ENCODE results near the gene CYP4A22.
A peak's percentile ranks its signal among the peaks of the same experiment; 100 is the strongest.
"Not testable (repeated sequence)": the region's sequence is repeated elsewhere in the genome, so short reads cannot be mapped to it uniquely, and the experiment has no call there.

The CYP4A22 gene

GRCh38 chr1:47137198-47137597, at the start of gene CYP4A22:
Gene CYP4A22, plus strand, starts transcription at chr1:47137441. Its CDS starts 45 bp downstream, at chr1:47137486.
- DNase-seq = no peak

GRCh38 chr1:47089356-47089755, 47.9 kb upstream of the CYP4A22 start:
- not testable (repeated sequence) for DNase-seq

- not testable (repeated sequence) for DNase-seq
These were observed 45.8 kb upstream of the CYP4A22 start for GRCh38 chr1:47091476-47091875.

GRCh38 chr1:47104816-47105215, 32.4 kb upstream of the CYP4A22 start:
- DNase-seq = no peak

- DNase-seq = no peak
These were observed 30.4 kb upstream of the CYP4A22 start for GRCh38 chr1:47106792-47107191.

- not testable (repeated sequence) for DNase-seq
These were observed 29.2 kb upstream of the CYP4A22 start for GRCh38 chr1:47107851-47108574.

- not testable (repeated sequence) for DNase-seq
These were observed 27.8 kb upstream of the CYP4A22 start for GRCh38 chr1:47109482-47109881.

GRCh38 chr1:47113178-47113577, 24.1 kb upstream of the CYP4A22 start:
- DNase-seq = no peak

- DNase-seq = not testable (repeated sequence)
These were observed 16.2 kb upstream of the CYP4A22 start for GRCh38 chr1:47121039-47121438.

- DNase-seq = not testable (repeated sequence)
These were observed 12.4 kb upstream of the CYP4A22 start for GRCh38 chr1:47124834-47125233.

GRCh38 chr1:47126997-47127396, 10.2 kb upstream of the CYP4A22 start:
- DNase-seq = not testable (repeated sequence)

GRCh38 chr1:47128221-47128620, 9.0 kb upstream of the CYP4A22 start:
- DNase-seq = no peak

GRCh38 chr1:47128854-47129253, 8.4 kb upstream of the CYP4A22 start:
- not testable (repeated sequence) for DNase-seq

- DNase-seq = not testable (repeated sequence)
These were observed 7.6 kb upstream of the CYP4A22 start for GRCh38 chr1:47129489-47130230.

GRCh38 chr1:47132665-47133064, 4.6 kb upstream of the CYP4A22 start:
- not testable (repeated sequence) for DNase-seq

GRCh38 chr1:47137925-47138615, 829 bp downstream of the CYP4A22 start:
- no peak for DNase-seq

GRCh38 chr1:47140358-47140757, 3.1 kb downstream of the CYP4A22 start:
- not testable (repeated sequence) for DNase-seq

- DNase-seq = not testable (repeated sequence)
These were observed 6.4 kb downstream of the CYP4A22 start for GRCh38 chr1:47143654-47144053.

- DNase-seq = not testable (repeated sequence)
These were observed 9.3 kb downstream of the CYP4A22 start for GRCh38 chr1:47146495-47146894.

GRCh38 chr1:47147047-47147785, 10.0 kb downstream of the CYP4A22 start:
- no peak for DNase-seq

- peak; percentile 72 for DNase-seq
These were observed 11.9 kb downstream of the CYP4A22 start for GRCh38 chr1:47149162-47149561.

GRCh38 chr1:47156457-47156856, 19.2 kb downstream of the CYP4A22 start:
- DNase-seq = not testable (repeated sequence)

- not testable (repeated sequence) for DNase-seq
These were observed 20.7 kb downstream of the CYP4A22 start for GRCh38 chr1:47157957-47158356.

All from NCI-H524 treated with DMSO at 0.1 percent for 48 hours (cell line).